Caco-2 (cell line): ENCODE measurements around the gene PHC3. TPM values are rescaled to one million over a fixed set of nuclear protein-coding genes. Genes with fewer than 3 reads are reported as not detected.

Experiments used
- BruUV-seq: library from RNA; stranded (reverse); fragments of 400-500 nt; replicated peaks from 2 replicates; lab custom pipeline; 2021; lab: Mats Ljungman, UMichigan
- CTCF ChIA-PET: fragments of 300-600 bp; sonication (Branson Sonifier 250); formaldehyde crosslinking; loops from one replicate; lab custom pipeline; 2022; ENCODE audit warnings: antibody characterized with exemption; lab: Charles Lee
- POLR2A ChIA-PET: fragments of 300-600 bp; sonication (Branson Sonifier 250); formaldehyde crosslinking; loops from one replicate; lab custom pipeline; 2022; ENCODE audit warnings: antibody characterized with exemption; lab: Charles Lee
- DNase-seq, 2 experiments: peaks; one replicate each; pipeline versions ENCODE4 v3.0.0 to v3.0.0-alpha.2; 2020 to 2022
- H3K27me3 ChIP-seq: replicated peaks from 2 replicates; pipeline ENCODE4 v1.6.0; 2011; ENCODE audit warnings: low read length; ENCODE audit not compliant: control insufficient read depth, insufficient read depth
- H3K36me3 ChIP-seq: 2 replicates; pipeline ENCODE4 v1.5.1; 2011; ENCODE audit warnings: low read length; ENCODE audit not compliant: control insufficient read depth, insufficient read depth
- H3K4me1 ChIP-seq: fragments of 250-450 bp; sonication (Bioruptor Pico); 2 replicates; pipeline ENCODE4 v1.5.1; 2020; ENCODE audit warnings: mild to moderate bottlenecking
- H3K4me3 ChIP-seq: 2 replicates; pipeline ENCODE4 v1.5.1; 2011; ENCODE audit warnings: low read depth, mild to moderate bottlenecking, control low read depth, low read length
- H3K9me3 ChIP-seq: fragments of 250-450 bp; sonication (Bioruptor Pico); 2 replicates; pipeline ENCODE4 v1.5.1; 2020; ENCODE audit warnings: mild to moderate bottlenecking, moderate library complexity
- H3K27ac Mint-ChIP-seq: one replicate; pipeline ENCODE4 v1.8.0; 2022; ENCODE audit warnings: mixed read lengths; ENCODE audit not compliant: unreplicated experiment
- H3K27me3 Mint-ChIP-seq: one replicate; pipeline ENCODE4 v1.8.0; 2022; ENCODE audit warnings: mixed read lengths; ENCODE audit not compliant: insufficient read depth, unreplicated experiment
- H3K36me3 Mint-ChIP-seq: one replicate; pipeline ENCODE4 v1.8.0; 2022; ENCODE audit warnings: mild to moderate bottlenecking, mixed read lengths; ENCODE audit not compliant: insufficient read depth, unreplicated experiment
- H3K4me1 Mint-ChIP-seq: one replicate; pipeline ENCODE4 v1.8.0; 2022; ENCODE audit warnings: low read depth, mixed read lengths; ENCODE audit not compliant: unreplicated experiment
- H3K4me3 Mint-ChIP-seq: one replicate; pipeline ENCODE4 v1.8.0; 2022; ENCODE audit warnings: mild to moderate bottlenecking, moderate library complexity, mixed read lengths; ENCODE audit not compliant: unreplicated experiment
- H3K9me3 Mint-ChIP-seq: one replicate; pipeline ENCODE4 v1.8.0; 2022; ENCODE audit warnings: mixed read lengths; ENCODE audit not compliant: unreplicated experiment
- CTCF ChIP-seq, 2 experiments: fragments of 200-600 bp in 1 of 2; IDR thresholded peaks; 1 replicate in 1 of 2; 2 replicates in 1 of 2; pipeline versions ENCODE4 v1.5.1 to v1.8.0; 2011 to 2022; ENCODE audit warnings: antibody characterized with exemption in 1 of 2, control low read depth in 1 of 2, inconsistent platforms in 1 of 2, low read depth in 1 of 2, low read length in 1 of 2, mild to moderate bottlenecking in 1 of 2, moderate library complexity in 1 of 2; ENCODE audit not compliant: insufficient read depth in 1 of 2, severe bottlenecking in 1 of 2, unreplicated experiment in 1 of 2
- intact Hi-C: fragments of 100-400 bp; cut with micrococcal nuclease; formaldehyde crosslinking; loops from one replicate; pipeline ENCODE4 v1.10.0; 2022; ENCODE audit not compliant: unreplicated experiment
- total RNA-seq: library from RNA; stranded (reverse); gene quantifications from 2 replicates; pipeline ENCODE4 v1.2.3, GENCODE V29; 2022

The PHC3 gene
- total RNA-seq, 1 experiment from 2014 or later = 29.8 TPM

GRCh38 chr3:170159459-170159858, 22.1 kb downstream of the PHC3 start:
- no peaks in the 10 kb centered on the region for H3K9me3 ChIP-seq
- Mint-ChIP-seq H3K4me1 (no peaks in the 10 kb centered on the region), H3K36me3 (peaks cover 49% of the 10 kb centered on the region), H3K27ac (no peak overlapping the region), H3K27me3 (no peaks in the 10 kb centered on the region), H3K4me3 (no peak overlapping the region), H3K9me3 (peaks cover 16% of the 10 kb centered on the region)
- intact Hi-C loops = no loop called here
- peaks cover 2% of the 10 kb centered on the region; the same call in 1 of the 2 replicates for H3K36me3 ChIP-seq
- no peaks in the 10 kb centered on the region for H3K27me3 ChIP-seq
- CTCF ChIA-PET = no interaction called here
- H3K4me1 ChIP-seq = peaks cover under 1% of the 10 kb centered on the region; the same call in 1 of the 2 replicates
- H3K4me3 ChIP-seq = no peak overlapping the region
- no peak for DNase-seq
- POLR2A ChIA-PET = no interaction called here
- no TSS peak for BruUV-seq
- TF ChIP-seq CTCF (IDR thresholded peaks at IDR 0.05; ENCODE audit: insufficient read depth in 1 of 2, low read depth in 1 of 2, low read length in 1 of 2, severe bottlenecking in 1 of 2, unreplicated experiment in 1 of 2) = no peak

GRCh38 chr3:170155604-170156003, 25.9 kb downstream of the PHC3 start:
- Histone ChIP-seq H3K4me1 (peaks cover 3% of the 10 kb centered on the region; the same call in 1 of the 2 replicates), H3K9me3 (no peaks in the 10 kb centered on the region), H3K4me3 (no peak overlapping the region), H3K27me3 (no peaks in the 10 kb centered on the region), H3K36me3 (peaks cover 1% of the 10 kb centered on the region; the same call in 1 of the 2 replicates)
- intact Hi-C loops = no loop called here
- Mint-ChIP-seq H3K36me3 (peaks cover 13% of the 10 kb centered on the region), H3K27ac (no peak overlapping the region), H3K4me3 (no peak overlapping the region), H3K9me3 (no peaks in the 10 kb centered on the region), H3K4me1 (peaks cover 16% of the 10 kb centered on the region), H3K27me3 (no peaks in the 10 kb centered on the region)
- ChIA-PET POLR2A (no interaction called here), CTCF (no interaction called here)
- no peak for TF ChIP-seq CTCF (IDR thresholded peaks at IDR 0.05; ENCODE audit: insufficient read depth in 1 of 2, low read depth in 1 of 2, low read length in 1 of 2, severe bottlenecking in 1 of 2, unreplicated experiment in 1 of 2)
- BruUV-seq = no TSS peak
- DNase-seq = no peak

- BruUV-seq = no TSS peak
- Mint-ChIP-seq H3K27me3 (no peaks in the 10 kb centered on the region), H3K9me3 (no peaks in the 10 kb centered on the region), H3K36me3 (peaks cover 6% of the 10 kb centered on the region), H3K4me1 (peaks cover 16% of the 10 kb centered on the region), H3K4me3 (no peak overlapping the region), H3K27ac (no peak overlapping the region)
- Histone ChIP-seq H3K27me3 (no peaks in the 10 kb centered on the region), H3K36me3 (peaks cover 1% of the 10 kb centered on the region; the same call in 1 of the 2 replicates), H3K9me3 (no peaks in the 10 kb centered on the region), H3K4me3 (no peak overlapping the region), H3K4me1 (peaks cover 3% of the 10 kb centered on the region; the same call in 1 of the 2 replicates)
- no peak for DNase-seq
- no peak for TF ChIP-seq CTCF (IDR thresholded peaks at IDR 0.05; ENCODE audit: insufficient read depth in 1 of 2, low read depth in 1 of 2, low read length in 1 of 2, severe bottlenecking in 1 of 2, unreplicated experiment in 1 of 2)
- ChIA-PET CTCF (no interaction called here), POLR2A (no interaction called here)
- intact Hi-C loops = no loop called here
Measured at GRCh38 chr3:170154569-170155143, 26.9 kb downstream of the PHC3 start.
